ENCODE data around the gene PPP1R1C.

GRCh38 chr2:181970160-181970794 is 15.4 kb upstream of the PPP1R1C start:
- TF ChIP-seq POLR2A (IDR thresholded peaks at IDR 0.05; ENCODE audit: low read depth, low read length) (no peak), POLR2AphosphoS5 (IDR thresholded peaks at IDR 0.05; ENCODE audit: low read depth, low read length) (no peak), TAF1 (IDR thresholded peaks at IDR 0.05; ENCODE audit: borderline replicate concordance, low read depth, low read length) (no peak)

All from GM12892 (cell line).